ENCODE results near the gene EXPH5.

The EXPH5 gene

DNA sequence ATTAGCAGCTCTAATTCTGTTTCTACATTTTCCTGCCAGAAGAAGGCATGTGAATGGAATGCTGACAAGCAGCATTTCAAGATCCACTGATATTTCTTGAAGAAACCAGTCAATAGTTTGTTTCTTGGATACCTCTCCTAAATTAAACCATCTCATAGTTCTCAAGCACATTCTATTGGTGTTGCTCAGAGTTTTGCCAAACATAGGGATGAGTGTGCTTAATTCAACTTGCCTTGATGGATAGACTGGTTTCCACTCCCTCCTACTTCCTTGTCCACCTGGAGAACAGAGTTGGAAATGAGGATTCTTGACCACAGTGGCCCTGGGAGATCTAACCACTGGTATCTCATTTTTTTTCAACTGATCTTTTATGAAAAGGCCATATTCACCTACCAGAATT lies 41.5 kb upstream of the EXPH5 start:
- DNase-seq (ENCODE audit: low read depth in 1 of 2, low spot score in 1 of 2), result no peak
- no peak overlapping the region for H3K27ac ChIP-seq (replicated peaks)
- no peaks in the 10 kb centered on the region for H3K27me3 ChIP-seq (ENCODE audit: insufficient read depth, poor library complexity, severe bottlenecking)
- H3K4me3 ChIP-seq (replicated peaks; ENCODE audit: insufficient read depth, low read length), result no peak overlapping the region
- no peak for TF ChIP-seq SPI1 (IDR thresholded peaks at IDR 0.05; ENCODE audit: borderline replicate concordance, low read depth)
- TF ChIP-seq POLR2AphosphoS5 (IDR thresholded peaks at IDR 0.05; ENCODE audit: low read depth), result no peak
- TF ChIP-seq, protein P1, sequence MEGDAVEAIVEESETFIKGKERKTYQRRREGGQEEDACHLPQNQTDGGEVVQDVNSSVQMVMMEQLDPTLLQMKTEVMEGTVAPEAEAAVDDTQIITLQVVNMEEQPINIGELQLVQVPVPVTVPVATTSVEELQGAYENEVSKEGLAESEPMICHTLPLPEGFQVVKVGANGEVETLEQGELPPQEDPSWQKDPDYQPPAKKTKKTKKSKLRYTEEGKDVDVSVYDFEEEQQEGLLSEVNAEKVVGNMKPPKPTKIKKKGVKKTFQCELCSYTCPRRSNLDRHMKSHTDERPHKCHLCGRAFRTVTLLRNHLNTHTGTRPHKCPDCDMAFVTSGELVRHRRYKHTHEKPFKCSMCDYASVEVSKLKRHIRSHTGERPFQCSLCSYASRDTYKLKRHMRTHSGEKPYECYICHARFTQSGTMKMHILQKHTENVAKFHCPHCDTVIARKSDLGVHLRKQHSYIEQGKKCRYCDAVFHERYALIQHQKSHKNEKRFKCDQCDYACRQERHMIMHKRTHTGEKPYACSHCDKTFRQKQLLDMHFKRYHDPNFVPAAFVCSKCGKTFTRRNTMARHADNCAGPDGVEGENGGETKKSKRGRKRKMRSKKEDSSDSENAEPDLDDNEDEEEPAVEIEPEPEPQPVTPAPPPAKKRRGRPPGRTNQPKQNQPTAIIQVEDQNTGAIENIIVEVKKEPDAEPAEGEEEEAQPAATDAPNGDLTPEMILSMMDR (IDR thresholded peaks at IDR 0.05; ENCODE audit: insufficient read depth, low read length), result no peak
- no peak for TF ChIP-seq GABPA (IDR thresholded peaks at IDR 0.05; ENCODE audit: low read depth)
- TF ChIP-seq, protein P2, sequence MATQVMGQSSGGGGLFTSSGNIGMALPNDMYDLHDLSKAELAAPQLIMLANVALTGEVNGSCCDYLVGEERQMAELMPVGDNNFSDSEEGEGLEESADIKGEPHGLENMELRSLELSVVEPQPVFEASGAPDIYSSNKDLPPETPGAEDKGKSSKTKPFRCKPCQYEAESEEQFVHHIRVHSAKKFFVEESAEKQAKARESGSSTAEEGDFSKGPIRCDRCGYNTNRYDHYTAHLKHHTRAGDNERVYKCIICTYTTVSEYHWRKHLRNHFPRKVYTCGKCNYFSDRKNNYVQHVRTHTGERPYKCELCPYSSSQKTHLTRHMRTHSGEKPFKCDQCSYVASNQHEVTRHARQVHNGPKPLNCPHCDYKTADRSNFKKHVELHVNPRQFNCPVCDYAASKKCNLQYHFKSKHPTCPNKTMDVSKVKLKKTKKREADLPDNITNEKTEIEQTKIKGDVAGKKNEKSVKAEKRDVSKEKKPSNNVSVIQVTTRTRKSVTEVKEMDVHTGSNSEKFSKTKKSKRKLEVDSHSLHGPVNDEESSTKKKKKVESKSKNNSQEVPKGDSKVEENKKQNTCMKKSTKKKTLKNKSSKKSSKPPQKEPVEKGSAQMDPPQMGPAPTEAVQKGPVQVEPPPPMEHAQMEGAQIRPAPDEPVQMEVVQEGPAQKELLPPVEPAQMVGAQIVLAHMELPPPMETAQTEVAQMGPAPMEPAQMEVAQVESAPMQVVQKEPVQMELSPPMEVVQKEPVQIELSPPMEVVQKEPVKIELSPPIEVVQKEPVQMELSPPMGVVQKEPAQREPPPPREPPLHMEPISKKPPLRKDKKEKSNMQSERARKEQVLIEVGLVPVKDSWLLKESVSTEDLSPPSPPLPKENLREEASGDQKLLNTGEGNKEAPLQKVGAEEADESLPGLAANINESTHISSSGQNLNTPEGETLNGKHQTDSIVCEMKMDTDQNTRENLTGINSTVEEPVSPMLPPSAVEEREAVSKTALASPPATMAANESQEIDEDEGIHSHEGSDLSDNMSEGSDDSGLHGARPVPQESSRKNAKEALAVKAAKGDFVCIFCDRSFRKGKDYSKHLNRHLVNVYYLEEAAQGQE (IDR thresholded peaks at IDR 0.05; ENCODE audit: insufficient replicate concordance, low read depth), result no peak

DNA sequence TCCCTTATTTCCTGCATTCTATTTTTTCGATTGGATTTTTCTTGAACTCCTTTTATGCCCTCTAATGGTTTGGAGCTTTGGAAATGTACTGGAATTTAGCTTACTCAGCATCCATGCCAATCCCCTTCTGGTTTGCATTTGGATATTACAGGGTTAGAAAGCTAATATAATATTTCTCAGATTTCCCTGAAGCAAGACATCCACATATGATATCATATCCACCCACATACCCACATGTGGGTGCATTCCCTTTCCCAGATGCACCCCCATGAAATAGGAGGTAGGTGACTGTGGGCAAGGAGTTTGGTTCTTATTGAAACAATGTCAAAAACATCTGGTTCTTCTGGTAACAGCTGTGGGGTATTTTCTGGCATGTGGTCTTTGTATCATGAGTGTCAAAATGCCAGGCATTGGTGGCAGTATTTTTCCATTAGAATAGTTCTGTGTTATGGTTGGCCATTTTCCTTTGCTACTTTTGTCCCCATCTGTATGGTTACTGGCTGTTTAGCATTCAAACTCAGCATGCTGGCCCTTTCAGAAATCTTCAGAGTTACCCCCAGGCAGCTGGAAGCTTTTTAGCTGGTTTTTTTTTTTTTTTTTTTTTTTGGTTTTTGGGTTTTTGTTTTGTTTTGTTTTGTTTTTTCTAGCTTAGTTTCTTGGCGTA lies 38.6 kb upstream of the EXPH5 start:
- TF ChIP-seq SPI1 (IDR thresholded peaks at IDR 0.05; ENCODE audit: borderline replicate concordance, low read depth) (no peak), POLR2AphosphoS5 (IDR thresholded peaks at IDR 0.05; ENCODE audit: low read depth) (no peak)
- TF ChIP-seq, protein P1 (IDR thresholded peaks at IDR 0.05; ENCODE audit: insufficient read depth, low read length), result no peak
- Histone ChIP-seq H3K27ac (replicated peaks) (no peak overlapping the region), H3K4me3 (replicated peaks; ENCODE audit: insufficient read depth, low read length) (no peak overlapping the region), H3K27me3 (ENCODE audit: insufficient read depth, poor library complexity, severe bottlenecking) (no peaks in the 10 kb centered on the region)
- DNase-seq (ENCODE audit: low read depth in 1 of 2, low spot score in 1 of 2), result no peak

DNA sequence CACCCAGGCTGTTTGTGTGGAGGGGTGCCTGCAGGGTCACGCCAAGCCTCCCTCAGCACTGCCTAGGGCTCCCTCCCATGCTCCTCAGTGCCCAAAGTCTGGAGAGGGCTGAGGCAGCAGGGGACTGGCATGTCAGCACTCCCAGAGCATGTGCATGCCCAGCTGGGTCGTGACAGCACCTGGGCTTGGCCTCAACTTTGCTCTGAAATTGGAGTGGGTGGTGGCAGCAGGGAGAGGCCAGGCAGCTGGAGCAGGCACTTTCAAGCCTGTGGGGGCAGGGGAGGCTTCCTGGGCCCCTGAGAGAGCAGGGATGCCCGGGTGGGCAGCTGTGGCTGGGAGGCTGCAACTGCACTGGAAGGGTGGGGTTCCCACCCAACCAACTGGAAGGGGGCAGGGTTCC lies 35.7 kb upstream of the EXPH5 start:
- Histone ChIP-seq H3K4me3 (replicated peaks; ENCODE audit: insufficient read depth, low read length) (no peak overlapping the region), H3K27ac (replicated peaks) (no peak overlapping the region), H3K27me3 (ENCODE audit: insufficient read depth, poor library complexity, severe bottlenecking) (no peaks in the 10 kb centered on the region)
- DNase-seq (ENCODE audit: low read depth in 1 of 2, low spot score in 1 of 2), result no peak
- TF ChIP-seq GABPA (IDR thresholded peaks at IDR 0.05; ENCODE audit: low read depth) (no peak), SPI1 (IDR thresholded peaks at IDR 0.05; ENCODE audit: borderline replicate concordance, low read depth) (no peak), POLR2AphosphoS5 (IDR thresholded peaks at IDR 0.05; ENCODE audit: low read depth) (no peak)
- TF ChIP-seq, protein P1 (IDR thresholded peaks at IDR 0.05; ENCODE audit: insufficient read depth, low read length), result no peak
- TF ChIP-seq, protein P2 (IDR thresholded peaks at IDR 0.05; ENCODE audit: insufficient replicate concordance, low read depth), result no peak

DNA sequence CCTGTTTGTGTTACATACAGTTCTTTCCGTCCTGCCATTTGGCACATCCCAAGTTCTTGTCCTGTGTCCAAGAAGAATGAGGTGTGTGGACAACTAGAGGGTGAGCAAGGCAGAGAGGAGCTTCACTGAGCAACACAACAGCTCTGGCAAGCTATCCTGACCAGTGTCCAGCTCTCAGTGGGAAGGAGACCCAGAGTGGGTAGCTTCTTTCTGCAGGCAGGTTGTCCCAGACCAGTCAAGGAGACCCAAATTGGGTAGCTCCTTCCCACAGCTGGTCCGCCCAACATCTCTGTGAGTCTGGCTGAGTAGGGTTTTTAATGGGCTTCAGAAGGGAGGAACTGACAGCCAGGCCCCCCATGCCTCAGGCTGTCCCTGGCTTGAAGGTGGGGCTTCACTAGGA lies 35.2 kb upstream of the EXPH5 start:
- H3K4me3 ChIP-seq (replicated peaks; ENCODE audit: insufficient read depth, low read length), result no peak overlapping the region
- no peak overlapping the region for H3K27ac ChIP-seq (replicated peaks)
- no peaks in the 10 kb centered on the region for H3K27me3 ChIP-seq (ENCODE audit: insufficient read depth, poor library complexity, severe bottlenecking)
- TF ChIP-seq SPI1 (IDR thresholded peaks at IDR 0.05; ENCODE audit: borderline replicate concordance, low read depth) (no peak), POLR2AphosphoS5 (IDR thresholded peaks at IDR 0.05; ENCODE audit: low read depth) (no peak), GABPA (IDR thresholded peaks at IDR 0.05; ENCODE audit: low read depth) (no peak)
- TF ChIP-seq, protein P2 (IDR thresholded peaks at IDR 0.05; ENCODE audit: insufficient replicate concordance, low read depth), result no peak
- TF ChIP-seq, protein P1 (IDR thresholded peaks at IDR 0.05; ENCODE audit: insufficient read depth, low read length), result no peak
- no peak for DNase-seq (ENCODE audit: low read depth in 1 of 2, low spot score in 1 of 2)

Measured in HL-60 (cell line).